ENCODE measurements around the gene GOSR2. TPM values are rescaled to one million over a fixed set of nuclear protein-coding genes. Genes with fewer than 3 reads are reported as not detected.

The GOSR2 gene
- total RNA-seq, 1 experiment from 2014 or later = 48.4 TPM

- Histone ChIP-seq H4K20me1 (ENCODE audit: low read length) (no peaks in the 10 kb centered on the region), H3K9ac (ENCODE audit: low read length) (no peak overlapping the region), H3K9me3 (ENCODE audit: low read length) (no peaks in the 10 kb centered on the region), H3K4me3 (ENCODE audit: low read length) (no peak overlapping the region), H3K27ac (ENCODE audit: low read length) (no peak overlapping the region), H3K4me1 (ENCODE audit: insufficient read depth, low read length) (no peaks in the 10 kb centered on the region), H3K9me2 (replicated peaks; ENCODE audit: low read length) (no peaks in the 10 kb centered on the region), H3K4me2 (ENCODE audit: low read length) (no peak overlapping the region), H3K27me3 (ENCODE audit: low read length) (peaks cover 35% of the 10 kb centered on the region), H2AFZ (ENCODE audit: low read length) (no peak overlapping the region), H3K36me3 (ENCODE audit: low read depth, low read length) (no peaks in the 10 kb centered on the region), H3F3A (ENCODE audit: low read length, unreplicated experiment) (no peaks in the 10 kb centered on the region), H3K79me2 (ENCODE audit: low read length) (no peaks in the 10 kb centered on the region)
- ATAC-seq (no peak), DNase-seq (no peak)
- POLR2A ChIA-PET (ENCODE audit: unreplicated experiment) = no interaction called here
- BruUV-seq (replicated peaks) = no TSS peak
- intact Hi-C loops (cut with micrococcal nuclease) = no loop called here
- TF ChIP-seq EZH2 (IDR thresholded peaks at IDR 0.05; ENCODE audit: low read length, unreplicated experiment) (no peak), CTCF (conservative IDR thresholded peaks at IDR 0.05; ENCODE audit: low read depth, low read length) (no peak), EZH2phosphoT487 (IDR thresholded peaks at IDR 0.05; ENCODE audit: borderline replicate concordance, low read length) (no peak)
- CTCF ChIA-PET = no interaction called here
Measured at GRCh38 chr17:46883871-46884520, 39.0 kb upstream of the GOSR2 start.

- Histone ChIP-seq H3K79me2 (ENCODE audit: low read length) (no peaks in the 10 kb centered on the region), H4K20me1 (ENCODE audit: low read length) (no peaks in the 10 kb centered on the region), H3K9me2 (replicated peaks; ENCODE audit: low read length) (no peaks in the 10 kb centered on the region), H3K27ac (ENCODE audit: low read length) (no peak overlapping the region), H3K4me3 (ENCODE audit: low read length) (no peak overlapping the region), H3K27me3 (ENCODE audit: low read length) (peaks cover 39% of the 10 kb centered on the region), H3K4me2 (ENCODE audit: low read length) (no peak overlapping the region), H3K36me3 (ENCODE audit: low read depth, low read length) (no peaks in the 10 kb centered on the region), H3K9me3 (ENCODE audit: low read length) (no peaks in the 10 kb centered on the region), H3F3A (ENCODE audit: low read length, unreplicated experiment) (no peaks in the 10 kb centered on the region), H3K9ac (ENCODE audit: low read length) (no peak overlapping the region), H2AFZ (ENCODE audit: low read length) (no peak overlapping the region), H3K4me1 (ENCODE audit: insufficient read depth, low read length) (no peaks in the 10 kb centered on the region)
- BruUV-seq (replicated peaks) = no TSS peak
- DNase-seq = no peak
- ChIA-PET POLR2A (ENCODE audit: unreplicated experiment) (no interaction called here), CTCF (no interaction called here)
- TF ChIP-seq EZH2phosphoT487 (IDR thresholded peaks at IDR 0.05; ENCODE audit: borderline replicate concordance, low read length) (no peak), CTCF (conservative IDR thresholded peaks at IDR 0.05; ENCODE audit: low read depth, low read length) (no peak), EZH2 (IDR thresholded peaks at IDR 0.05; ENCODE audit: low read length, unreplicated experiment) (no peak)
- intact Hi-C loops (cut with micrococcal nuclease) = no loop called here
- no peak for ATAC-seq
Measured at GRCh38 chr17:46884552-46884951, 38.4 kb upstream of the GOSR2 start.

GRCh38 chr17:46885415-46886309 lies 37.3 kb upstream of the GOSR2 start:
- no peaks in the 10 kb centered on the region for H3F3A ChIP-seq (ENCODE audit: low read length, unreplicated experiment)
- H3K4me1 ChIP-seq (ENCODE audit: insufficient read depth, low read length) = no peaks in the 10 kb centered on the region
- H3K79me2 ChIP-seq (ENCODE audit: low read length) = no peaks in the 10 kb centered on the region
- no peak overlapping the region for H3K9ac ChIP-seq (ENCODE audit: low read length)
- no peak overlapping the region for H3K4me2 ChIP-seq (ENCODE audit: low read length)
- H3K36me3 ChIP-seq (ENCODE audit: low read depth, low read length) = no peaks in the 10 kb centered on the region
- no peak overlapping the region for H2AFZ ChIP-seq (ENCODE audit: low read length)
- no peaks in the 10 kb centered on the region for H4K20me1 ChIP-seq (ENCODE audit: low read length)
- peaks cover 50% of the 10 kb centered on the region for H3K27me3 ChIP-seq (ENCODE audit: low read length)
- H3K9me3 ChIP-seq (ENCODE audit: low read length) = no peaks in the 10 kb centered on the region
- no peak overlapping the region for H3K4me3 ChIP-seq (ENCODE audit: low read length)
- no peak for ATAC-seq
- ChIA-PET POLR2A (ENCODE audit: unreplicated experiment) (no interaction called here), CTCF (no interaction called here)
- intact Hi-C loops (cut with micrococcal nuclease) = no loop called here
- BruUV-seq (replicated peaks) = no TSS peak
- no peak overlapping the region for H3K27ac ChIP-seq (ENCODE audit: low read length)
- no peak for DNase-seq
- H3K9me2 ChIP-seq (replicated peaks; ENCODE audit: low read length) = no peaks in the 10 kb centered on the region
- TF ChIP-seq EZH2phosphoT487 (IDR thresholded peaks at IDR 0.05; ENCODE audit: borderline replicate concordance, low read length) (no peak), CTCF (conservative IDR thresholded peaks at IDR 0.05; ENCODE audit: low read depth, low read length) (no peak), EZH2 (IDR thresholded peaks at IDR 0.05; ENCODE audit: low read length, unreplicated experiment) (no peak)

Measured in PC-3 (cell line).